Skeletal muscle satellite cell (primary cell): Measurements from ENCODE around the gene GNG5.
A peak's percentile ranks its signal among the peaks of the same experiment; 100 is the strongest.
"Not testable (repeated sequence)": the region's sequence is repeated elsewhere in the genome, so short reads cannot be mapped to it uniquely, and the experiment has no call there.

Source experiments
- H3K27me3 ChIP-seq: 2 replicates; pipeline ENCODE4 v1.7.0; 2013; ENCODE audit warnings: low read length; ENCODE audit not compliant: control insufficient read depth, insufficient read depth
- H3K36me3 ChIP-seq: 2 replicates; pipeline ENCODE4 v1.7.0; 2013; ENCODE audit warnings: mild to moderate bottlenecking, control low read depth, low read length; ENCODE audit not compliant: insufficient read depth
- H3K4me1 ChIP-seq: 2 replicates; pipeline ENCODE4 v1.7.0; 2013; ENCODE audit warnings: low read length; ENCODE audit not compliant: control insufficient read depth, insufficient read depth
- H3K4me2 ChIP-seq: 2 replicates; pipeline ENCODE4 v1.7.0; 2013; ENCODE audit warnings: mild to moderate bottlenecking, low read length
- H3K4me3 ChIP-seq: 2 replicates; pipeline ENCODE4 v1.7.0; 2013; ENCODE audit warnings: low read length
- H3K9ac ChIP-seq: 2 replicates; pipeline ENCODE4 v1.7.0; 2013; ENCODE audit warnings: mild to moderate bottlenecking, low read depth, low read length, moderate library complexity
- H3K9me3 ChIP-seq: replicated peaks from 2 replicates; pipeline ENCODE4 v1.7.0; 2013; ENCODE audit warnings: mild to moderate bottlenecking, control low read depth, low read length

GNG5 gene

DNA sequence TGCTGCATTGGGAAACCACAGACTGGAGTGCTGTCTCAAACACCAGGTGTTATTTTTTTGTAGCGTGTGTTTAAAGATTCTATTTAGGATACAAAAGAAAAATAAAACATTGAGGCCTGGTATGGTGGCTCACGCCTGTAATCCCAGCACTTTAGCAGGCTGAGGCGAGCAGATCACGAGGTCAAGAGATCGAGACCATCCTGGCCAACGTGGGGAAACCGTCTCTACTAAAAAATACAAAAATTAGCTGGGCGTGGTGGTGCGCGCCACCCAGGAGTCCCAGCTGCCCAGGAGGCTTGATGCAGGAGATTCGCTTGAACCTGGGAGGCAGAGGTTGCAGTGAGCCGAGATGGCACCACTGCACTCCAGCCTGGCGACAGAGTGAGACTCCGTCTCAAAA, 1.5 kb upstream of the GNG5 start:
- Histone ChIP-seq H3K4me1 (peaks cover 20% of the 10 kb centered on the region), H3K4me2 (peak overlapping the region; percentile 90)
- not testable (repeated sequence) for H3K4me3 ChIP-seq, H3K36me3 ChIP-seq, H3K27me3 ChIP-seq, H3K9me3 ChIP-seq, H3K9ac ChIP-seq

DNA sequence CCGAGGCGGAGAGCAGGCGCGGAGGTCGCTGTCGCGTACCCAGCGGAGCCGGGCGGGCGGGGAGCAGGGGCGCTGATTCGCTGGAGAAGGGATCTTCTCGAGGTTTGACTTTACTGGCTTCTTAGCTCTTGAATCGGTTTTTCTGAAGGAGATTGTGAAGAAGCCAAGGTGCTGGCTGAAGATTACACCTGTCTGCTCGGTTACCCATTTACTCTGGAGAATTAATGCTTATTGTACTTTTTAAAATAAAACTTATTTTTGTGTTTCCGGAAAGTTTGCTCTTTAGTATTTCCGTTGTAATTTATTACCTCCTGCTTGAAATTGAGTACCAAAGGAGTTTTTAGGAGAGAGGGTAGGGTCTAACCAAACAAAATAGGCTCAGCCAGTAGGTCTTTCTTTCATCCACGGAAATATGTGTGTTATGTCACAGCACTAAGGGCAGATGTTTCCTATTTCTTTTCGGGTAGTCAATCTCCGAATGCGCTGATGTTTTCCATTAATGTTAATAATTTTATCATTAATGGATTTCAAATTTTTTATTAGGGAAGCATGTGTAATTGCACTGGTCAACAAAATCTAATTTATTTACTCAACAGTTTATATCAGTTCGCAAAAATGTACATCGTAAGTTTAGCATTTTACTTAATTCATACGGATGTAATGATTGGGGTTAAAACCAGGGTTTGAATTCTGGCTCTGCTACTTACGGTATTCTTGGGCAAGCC, 510 bp upstream of the GNG5 start:
- Histone ChIP-seq H3K4me2 (peak overlapping the region; percentile 90), H3K9me3 (no peaks in the 10 kb centered on the region), H3K9ac (peak overlapping the region; percentile 93), H3K36me3 (peaks cover 6% of the 10 kb centered on the region), H3K4me3 (peak overlapping the region; percentile 80), H3K27me3 (no peaks in the 10 kb centered on the region), H3K4me1 (peaks cover 25% of the 10 kb centered on the region)

- Histone ChIP-seq H3K27me3 (no peaks in the 10 kb centered on the region), H3K9me3 (no peaks in the 10 kb centered on the region), H3K4me2 (peak overlapping the region; percentile 90), H3K4me1 (peaks cover 25% of the 10 kb centered on the region), H3K9ac (peak overlapping the region; percentile 93), H3K36me3 (peaks cover 12% of the 10 kb centered on the region), H3K4me3 (peak overlapping the region; percentile 80)
These were observed 834 bp downstream of the GNG5 start for GRCh38 chr1:84505493-84506001.

GRCh38 chr1:84504580-84505492, 1.5 kb downstream of the GNG5 start:
- Histone ChIP-seq H3K27me3 (no peaks in the 10 kb centered on the region), H3K36me3 (peaks cover 19% of the 10 kb centered on the region), H3K4me3 (peak overlapping the region; percentile 80), H3K4me2 (peak overlapping the region; percentile 90), H3K9ac (peak overlapping the region; percentile 93), H3K4me1 (peaks cover 25% of the 10 kb centered on the region), H3K9me3 (no peaks in the 10 kb centered on the region)

DNA sequence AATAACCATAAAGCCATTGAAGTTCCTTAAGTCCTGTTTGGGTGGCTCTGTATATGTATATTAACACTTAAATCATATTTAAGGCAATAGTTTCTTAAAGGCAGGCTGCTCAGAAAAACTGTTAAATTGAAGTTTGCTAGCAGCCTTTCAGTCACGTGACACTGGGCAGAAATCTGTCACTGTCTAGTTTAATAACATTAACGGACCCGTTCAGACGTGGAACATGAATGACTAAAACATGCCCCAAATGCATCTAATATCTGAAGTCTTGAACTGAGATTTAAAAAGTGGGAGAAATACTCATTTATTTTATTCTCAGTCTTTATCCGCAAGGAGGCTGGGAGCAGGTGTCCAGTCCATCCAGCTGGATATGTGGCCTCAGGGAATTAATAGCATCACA, 3.5 kb downstream of the GNG5 start:
- Histone ChIP-seq H3K36me3 (peaks cover 34% of the 10 kb centered on the region), H3K4me1 (peaks cover 25% of the 10 kb centered on the region), H3K9ac (peak overlapping the region; percentile 93), H3K27me3 (no peaks in the 10 kb centered on the region), H3K4me3 (peak overlapping the region; percentile 80), H3K4me2 (peak overlapping the region; percentile 90), H3K9me3 (no peaks in the 10 kb centered on the region)

- H3K4me3 ChIP-seq: no peak overlapping the region
- no peaks in the 10 kb centered on the region for H3K9me3 ChIP-seq
- H3K27me3 ChIP-seq: no peaks in the 10 kb centered on the region
- peaks cover 64% of the 10 kb centered on the region for H3K36me3 ChIP-seq
- H3K9ac ChIP-seq: no peak overlapping the region
- H3K4me1 ChIP-seq: peaks cover 4% of the 10 kb centered on the region
- no peak overlapping the region for H3K4me2 ChIP-seq
These were observed 8.6 kb downstream of the GNG5 start for GRCh38 chr1:84497631-84498275.

DNA sequence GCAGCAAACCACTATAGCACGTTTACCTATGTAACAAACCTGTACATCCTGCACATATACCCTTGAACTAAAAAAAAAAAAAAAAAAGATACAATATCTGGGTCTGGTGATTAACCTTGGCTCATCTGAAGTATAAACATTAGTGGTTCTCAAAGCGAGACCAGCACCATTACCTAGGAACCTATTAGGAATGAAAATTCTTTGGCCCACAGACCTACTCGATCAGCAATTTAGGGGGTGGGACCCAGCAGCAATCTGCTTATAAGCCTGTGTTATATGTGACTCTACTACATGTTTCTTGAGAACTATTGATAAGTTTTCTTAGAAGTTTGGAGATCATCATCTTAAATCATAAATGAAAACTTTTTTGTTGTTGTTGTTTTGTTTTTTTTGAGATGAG, 9.9 kb downstream of the GNG5 start:
- Histone ChIP-seq H3K9me3 (no peaks in the 10 kb centered on the region), H3K4me1 (no peaks in the 10 kb centered on the region), H3K9ac (no peak overlapping the region), H3K4me2 (no peak overlapping the region), H3K36me3 (peaks cover 73% of the 10 kb centered on the region), H3K27me3 (no peaks in the 10 kb centered on the region), H3K4me3 (no peak overlapping the region)

DNA sequence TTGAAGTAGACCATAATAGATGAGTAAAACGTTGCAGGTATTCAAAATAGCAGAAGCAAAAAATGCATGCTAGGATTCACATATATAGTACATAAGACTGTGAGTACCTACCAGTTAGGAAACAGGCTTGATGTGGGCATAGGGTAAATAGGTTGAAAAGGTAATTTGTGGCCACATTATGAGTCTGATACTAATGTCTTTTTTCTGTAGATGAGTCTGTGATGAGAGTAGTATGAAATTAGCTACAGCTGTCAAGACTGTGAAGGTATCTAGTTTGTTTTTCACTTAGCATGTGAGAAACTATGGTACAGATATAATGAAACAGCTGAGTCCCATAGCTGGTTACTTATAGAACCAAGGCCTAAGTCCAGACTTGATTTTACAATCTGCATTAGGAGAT, 12.6 kb downstream of the GNG5 start:
- no peaks in the 10 kb centered on the region for H3K4me1 ChIP-seq
- peaks cover 72% of the 10 kb centered on the region for H3K36me3 ChIP-seq
- H3K9ac ChIP-seq: no peak overlapping the region

DNA sequence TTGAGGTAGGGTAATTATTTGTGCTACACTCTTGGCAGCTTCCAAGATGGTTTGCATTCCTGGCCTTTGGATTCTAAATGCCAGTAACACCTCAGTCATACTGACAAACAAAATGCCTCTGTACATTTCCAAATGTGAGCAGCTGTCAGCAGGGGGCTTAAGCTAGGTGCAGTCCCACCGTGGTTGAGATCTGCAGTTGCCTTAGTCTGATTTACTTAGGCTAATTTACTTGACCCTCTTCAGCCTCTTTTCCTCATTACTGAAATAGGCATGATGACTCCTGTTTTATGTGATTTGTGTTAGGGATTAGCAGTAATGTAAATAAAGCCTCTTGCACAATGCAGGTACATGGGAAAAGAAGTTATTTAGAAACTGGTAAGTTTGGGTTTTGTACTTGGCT, 13.7 kb downstream of the GNG5 start:
- Histone ChIP-seq H3K4me3 (no peak overlapping the region), H3K4me1 (no peaks in the 10 kb centered on the region), H3K27me3 (no peaks in the 10 kb centered on the region), H3K9ac (no peak overlapping the region), H3K36me3 (peaks cover 62% of the 10 kb centered on the region), H3K4me2 (no peak overlapping the region), H3K9me3 (no peaks in the 10 kb centered on the region)

More for the DNA sequence above, 12.6 kb downstream of the GNG5 start:
- Histone ChIP-seq H3K4me3 (no peak overlapping the region), H3K4me2 (no peak overlapping the region), H3K27me3 (no peaks in the 10 kb centered on the region), H3K9me3 (no peaks in the 10 kb centered on the region)

- H3K4me1 ChIP-seq: no peaks in the 10 kb centered on the region
- H3K4me2 ChIP-seq: no peak overlapping the region
- no peak overlapping the region for H3K9ac ChIP-seq
- peaks cover 47% of the 10 kb centered on the region for H3K36me3 ChIP-seq
- no peaks in the 10 kb centered on the region for H3K27me3 ChIP-seq
- H3K9me3 ChIP-seq: no peaks in the 10 kb centered on the region
- H3K4me3 ChIP-seq: no peak overlapping the region
These were observed 16.6 kb downstream of the GNG5 start for GRCh38 chr1:84489766-84490165.

GRCh38 chr1:84488107-84488506, 18.3 kb downstream of the GNG5 start:
- no peaks in the 10 kb centered on the region for H3K9me3 ChIP-seq
- H3K4me3 ChIP-seq: no peak overlapping the region
- H3K27me3 ChIP-seq: no peaks in the 10 kb centered on the region
- H3K9ac ChIP-seq: no peak overlapping the region
- H3K4me1 ChIP-seq: no peaks in the 10 kb centered on the region
- H3K4me2 ChIP-seq: no peak overlapping the region
- H3K36me3 ChIP-seq: peaks cover 47% of the 10 kb centered on the region
